Smooth muscle cell (in vitro differentiated cells): ENCODE measurements around the gene PRKAG2. TPM values are rescaled to one million over a fixed set of nuclear protein-coding genes. Genes with fewer than 3 reads are reported as not detected.

ENCODE experiments used
- DNase-seq: peaks from one replicate; lab custom pipeline; 2025; ENCODE audit not compliant: unreplicated experiment; lab: John Stamatoyannopoulos, UW
- H2AFZ ChIP-seq: fragments of 200-600 bp; sonication (generic); 2 replicates; pipeline ENCODE4 v1.6.0; 2016; ENCODE audit warnings: antibody characterized with exemption, low read depth, mild to moderate bottlenecking
- H3F3A ChIP-seq: fragments of 200-600 bp; sonication (generic); 2 replicates; pipeline ENCODE4 v1.6.0; 2017; ENCODE audit warnings: antibody characterized with exemption, low read depth
- H3K27ac ChIP-seq: fragments of 200-600 bp; sonication (generic); 2 replicates; pipeline ENCODE4 v1.5.1; 2016; ENCODE audit warnings: low read depth, mild to moderate bottlenecking
- H3K27me3 ChIP-seq: fragments of 200-600 bp; sonication (generic); 2 replicates; pipeline ENCODE4 v1.6.1; 2016; ENCODE audit warnings: low read depth, mild to moderate bottlenecking
- H3K36me3 ChIP-seq: fragments of 200-600 bp; sonication (generic); 2 replicates; pipeline ENCODE4 v1.5.1; 2016; ENCODE audit warnings: low read depth
- H3K4me1 ChIP-seq: fragments of 200-600 bp; sonication (generic); 2 replicates; pipeline ENCODE4 v1.5.1; 2016; ENCODE audit warnings: low read depth
- H3K4me2 ChIP-seq: fragments of 200-600 bp; sonication (generic); 2 replicates; pipeline ENCODE4 v1.6.0; 2016; ENCODE audit warnings: mild to moderate bottlenecking
- H3K4me3 ChIP-seq: fragments of 200-600 bp; sonication (generic); 2 replicates; pipeline ENCODE4 v1.5.1; 2016; ENCODE audit warnings: mild to moderate bottlenecking
- H3K79me2 ChIP-seq: fragments of 200-600 bp; sonication (generic); 2 replicates; pipeline ENCODE4 v1.6.0; 2016; ENCODE audit warnings: low read depth, mild to moderate bottlenecking
- H3K9ac ChIP-seq: fragments of 200-600 bp; sonication (generic); 2 replicates; pipeline ENCODE4 v1.6.0; 2016; ENCODE audit warnings: low read depth
- H3K9me3 ChIP-seq: fragments of 200-600 bp; sonication (generic); replicated peaks from 2 replicates; pipeline ENCODE4 v1.5.1; 2016; ENCODE audit warnings: low read depth
- H4K20me1 ChIP-seq: fragments of 200-600 bp; sonication (generic); 2 replicates; pipeline ENCODE4 v1.6.0; 2016; ENCODE audit warnings: low read depth
- CTCF ChIP-seq: fragments of 200-600 bp; sonication (generic); IDR thresholded peaks from 2 replicates; pipeline ENCODE4 v1.5.1; 2017; ENCODE audit warnings: borderline replicate concordance, mild to moderate bottlenecking, antibody characterized with exemption; ENCODE audit not compliant: insufficient read depth, poor library complexity, severe bottlenecking
- WGBS: methylation state at CpG from one replicate; pipeline ENCODE4 v1.1.7; 2016; ENCODE audit warnings: low lambda C conversion rate; 5-methylcytosine and 5-hydroxymethylcytosine counted together
- polyA plus RNA-seq: library from polyadenylated mRNA; unstranded; fragments of >200 nt; fragmentation: Nextera tagmentation; extraction: Ambion mirVana; gene quantifications from 2 replicates; pipeline ENCODE4 v1.2.1, GENCODE V29; 2016
- total RNA-seq: library from RNA; depleted of rRNA; stranded (reverse); fragments of >200 nt; gene quantifications from 2 replicates; pipeline ENCODE4 v1.2.3, GENCODE V29; 2014

The PRKAG2 gene
- total and polyA plus RNA-seq, 2 experiments from 2014 or later = 3.5 to 3.9 TPM

- Histone ChIP-seq H3K79me2 (no peaks in the 10 kb centered on the region), H4K20me1 (no peaks in the 10 kb centered on the region), H3K4me3 (no peak overlapping the region), H3K9ac (no peak overlapping the region), H3K27me3 (no peaks in the 10 kb centered on the region), H3K4me1 (no peaks in the 10 kb centered on the region), H3K9me3 (no peaks in the 10 kb centered on the region), H3K27ac (no peak overlapping the region), H3F3A (no peaks in the 10 kb centered on the region), H2AFZ (no peak overlapping the region), H3K36me3 (no peaks in the 10 kb centered on the region), H3K4me2 (no peak overlapping the region)
- DNase-seq = no peak
- 38% methylated on average over 2 of the region's 2 CpGs for WGBS
- no peak for TF ChIP-seq CTCF
Observed at GRCh38 chr7:151671514-151671913, 205.4 kb downstream of the PRKAG2 start.

DNA sequence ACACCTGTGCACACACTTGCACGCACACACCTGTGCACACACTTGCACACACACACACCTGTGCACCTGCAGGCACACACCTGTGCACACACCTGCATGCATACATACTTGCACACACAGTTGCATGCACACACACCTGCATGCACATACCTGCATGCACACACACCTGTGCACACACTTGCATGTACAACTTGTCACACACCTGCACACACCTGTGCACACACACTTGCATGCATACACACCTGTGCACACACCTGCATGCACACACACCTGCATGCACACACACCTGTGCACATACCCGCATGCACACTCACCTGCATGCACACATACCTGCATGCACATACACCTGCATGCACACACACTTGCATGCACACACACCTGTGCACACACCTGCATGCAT, 207.2 kb downstream of the PRKAG2 start:
- Histone ChIP-seq H3K27ac (no peak overlapping the region), H3F3A (no peaks in the 10 kb centered on the region), H3K36me3 (no peaks in the 10 kb centered on the region), H4K20me1 (no peaks in the 10 kb centered on the region), H3K9me3 (no peaks in the 10 kb centered on the region), H3K4me3 (no peak overlapping the region), H3K4me2 (no peak overlapping the region), H2AFZ (no peak overlapping the region), H3K79me2 (no peaks in the 10 kb centered on the region), H3K4me1 (no peaks in the 10 kb centered on the region), H3K9ac (no peak overlapping the region), H3K27me3 (no peaks in the 10 kb centered on the region)
- DNase-seq = no peak
- WGBS = 100% methylated on average over 2 of the region's 2 CpGs
- TF ChIP-seq CTCF = no peak

- no peak overlapping the region for H3K4me3 ChIP-seq
- no peaks in the 10 kb centered on the region for H3K9me3 ChIP-seq
- H2AFZ ChIP-seq = no peak overlapping the region
- H3F3A ChIP-seq = no peaks in the 10 kb centered on the region
- H4K20me1 ChIP-seq = no peaks in the 10 kb centered on the region
- no peaks in the 10 kb centered on the region for H3K27me3 ChIP-seq
- no peak overlapping the region for H3K9ac ChIP-seq
- no peak overlapping the region for H3K4me2 ChIP-seq
- 100% methylated on average over 3 of the region's 3 CpGs for WGBS
- TF ChIP-seq CTCF = no peak
- H3K27ac ChIP-seq = no peak overlapping the region
- no peaks in the 10 kb centered on the region for H3K79me2 ChIP-seq
- no peak for DNase-seq
- H3K4me1 ChIP-seq = peaks cover 2% of the 10 kb centered on the region
- H3K36me3 ChIP-seq = no peaks in the 10 kb centered on the region
Observed at GRCh38 chr7:151666886-151667285, 210.0 kb downstream of the PRKAG2 start.

GRCh38 chr7:151665368-151665767, 211.5 kb downstream of the PRKAG2 start:
- 34% methylated on average over 6 of the region's 6 CpGs for WGBS
- Histone ChIP-seq H4K20me1 (no peaks in the 10 kb centered on the region), H3K4me3 (no peak overlapping the region), H3K27ac (peak overlapping the region; percentile 2), H3K9ac (no peak overlapping the region), H3K36me3 (no peaks in the 10 kb centered on the region), H3K4me2 (peak overlapping the region; percentile 51), H3K79me2 (no peaks in the 10 kb centered on the region), H3K4me1 (peaks cover 8% of the 10 kb centered on the region), H2AFZ (no peak overlapping the region), H3K9me3 (no peaks in the 10 kb centered on the region), H3F3A (no peaks in the 10 kb centered on the region), H3K27me3 (no peaks in the 10 kb centered on the region)
- no peak for DNase-seq
- TF ChIP-seq CTCF = no peak
